GM19324 (cell line): Measurements from ENCODE around the gene EGFLAM.

ENCODE experiments used
- ATAC-seq: cut with Tn5 transposase; IDR thresholded peaks from one replicate; pipeline ENCODE4 v1.9.1; 2021; ENCODE audit warnings: mild to moderate bottlenecking, moderate library complexity; ENCODE audit not compliant: unreplicated experiment, low FRiP score

Gene EGFLAM

DNA sequence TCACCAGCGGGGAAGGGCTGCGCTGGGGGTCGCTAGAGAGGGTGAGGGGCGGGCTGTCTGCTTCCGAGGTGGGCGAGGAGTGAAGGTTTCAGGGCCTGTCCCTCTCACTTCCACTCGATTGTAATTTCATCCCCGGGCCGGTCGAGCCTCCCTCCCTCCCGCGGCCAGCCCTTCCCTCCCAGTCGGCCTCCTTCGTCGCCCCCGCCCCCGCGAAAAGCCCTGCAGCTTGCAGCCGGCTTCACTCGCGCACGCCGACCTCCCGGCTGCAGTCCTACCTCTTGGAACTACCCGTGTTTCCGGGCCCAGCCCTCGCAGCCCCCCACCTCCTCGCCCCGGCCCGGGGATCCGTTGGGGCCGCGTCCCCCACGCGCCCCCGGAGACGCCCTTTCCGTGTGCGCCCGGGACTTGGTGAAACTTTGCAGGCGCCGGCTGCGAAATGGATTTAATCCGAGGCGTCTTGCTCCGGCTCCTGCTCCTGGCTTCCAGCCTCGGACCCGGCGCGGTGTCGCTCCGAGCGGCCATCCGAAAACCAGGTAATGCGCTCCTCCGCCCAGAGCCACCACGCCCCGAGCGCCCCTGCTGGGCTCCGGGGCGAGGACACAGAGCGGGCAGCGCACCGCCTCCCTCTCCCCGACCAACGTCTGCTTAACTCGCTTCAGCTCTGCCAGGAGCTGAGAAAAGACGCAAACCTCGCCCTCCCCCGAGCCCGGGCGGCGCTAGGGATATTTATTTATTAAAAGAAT is at the start of gene EGFLAM:
EGFLAM (plus strand) TSS at position 241 of the 743 bp plus-strand sequence; CDS start at position 437, 196 bp downstream.
- ATAC-seq: no peak

DNA sequence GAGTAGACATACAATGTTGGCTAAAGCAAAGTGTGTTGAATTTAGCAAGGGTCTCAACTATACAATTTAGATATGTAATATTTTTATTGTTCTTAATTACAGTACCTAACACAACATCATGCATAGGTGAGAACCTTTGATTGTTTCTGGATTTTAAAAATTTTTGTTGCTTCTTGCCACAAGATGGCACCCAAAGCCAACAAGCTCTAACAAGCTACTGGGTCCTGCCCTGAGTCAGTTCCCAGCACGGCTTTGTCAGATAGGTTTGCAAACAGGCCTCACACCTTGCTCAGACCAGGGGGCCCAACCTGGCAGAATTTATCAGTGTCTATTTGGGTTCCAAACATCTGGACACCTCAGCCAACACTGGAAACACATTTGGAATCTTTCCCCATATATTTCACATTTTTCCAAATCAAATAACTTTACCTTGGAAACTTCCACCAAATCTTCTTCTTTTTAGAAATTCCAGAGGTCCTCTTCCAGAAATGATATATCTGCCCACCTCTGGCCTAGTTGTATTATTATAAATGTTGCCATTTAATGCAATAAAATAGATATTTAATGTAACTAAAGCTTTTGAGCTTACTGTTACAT is 49.5 kb upstream of the EGFLAM start:
- no peak for ATAC-seq

DNA sequence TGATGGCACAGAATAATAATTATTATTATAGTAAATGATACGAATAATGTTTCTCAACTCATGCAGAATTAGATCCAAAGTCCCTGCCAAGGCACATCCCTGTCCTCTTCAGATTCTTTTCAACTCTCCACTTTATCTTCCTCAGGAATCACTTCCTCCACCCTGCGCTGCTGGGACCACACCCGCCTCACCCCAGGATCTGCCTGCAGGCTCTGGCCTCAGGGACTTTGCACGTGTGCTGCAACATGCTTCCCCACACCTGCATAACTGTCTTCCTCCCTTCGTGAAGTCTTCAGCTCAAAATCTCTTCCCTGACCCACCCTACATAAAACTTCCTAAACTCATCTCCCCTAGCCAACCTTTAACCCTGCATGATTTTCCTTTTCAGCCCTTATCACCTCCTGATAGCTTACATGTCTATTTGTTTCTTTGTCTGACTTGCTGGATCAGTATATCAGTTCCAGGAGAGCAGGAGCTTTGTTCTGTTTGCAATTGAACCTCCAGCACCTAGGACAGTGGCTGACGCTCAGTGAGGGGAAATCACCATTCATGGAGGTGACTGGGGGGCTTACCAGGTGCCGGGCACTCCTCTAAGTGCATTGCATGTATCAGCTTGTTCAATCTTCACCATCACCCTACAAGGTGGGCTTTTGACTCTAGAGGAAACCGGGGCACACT is 47.5 kb upstream of the EGFLAM start:
- no peak for ATAC-seq

DNA sequence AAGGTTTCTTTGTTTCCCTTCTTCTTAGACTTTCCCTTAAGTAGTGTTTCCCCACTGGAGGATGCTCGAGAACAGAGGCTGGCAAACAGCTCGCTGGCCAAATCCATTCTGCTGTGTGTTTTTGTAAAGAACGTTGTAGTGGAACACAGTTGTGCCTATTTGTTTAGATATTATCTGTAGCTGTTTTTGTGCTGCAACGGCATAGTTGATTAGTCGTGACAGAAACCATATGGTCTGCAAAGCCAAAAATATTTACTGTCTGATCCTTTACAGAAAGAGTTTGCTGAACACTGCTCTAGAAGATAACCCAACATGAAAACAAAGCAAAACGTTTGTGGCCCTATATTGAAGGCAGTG is 47.0 kb upstream of the EGFLAM start:
- ATAC-seq: no peak

DNA sequence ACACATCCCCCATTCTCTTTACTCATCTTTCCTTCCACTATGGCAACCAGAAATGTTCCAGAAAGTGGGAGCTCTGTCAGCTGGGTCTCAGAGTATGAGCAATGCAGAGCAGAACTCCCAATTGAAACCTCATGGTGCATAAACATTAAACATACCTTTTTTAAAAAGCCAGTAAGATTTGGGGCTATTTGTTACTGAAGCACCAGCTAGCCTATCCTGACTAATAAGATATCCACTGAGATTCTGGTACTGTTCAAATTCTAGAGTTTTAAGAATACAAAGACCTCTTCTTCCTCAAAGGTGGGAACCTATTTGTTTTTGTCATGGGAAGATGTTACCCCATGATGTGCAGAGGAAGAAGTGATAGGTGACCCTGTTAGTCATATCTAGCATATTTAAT is 46.1 kb upstream of the EGFLAM start:
- ATAC-seq: no peak

DNA sequence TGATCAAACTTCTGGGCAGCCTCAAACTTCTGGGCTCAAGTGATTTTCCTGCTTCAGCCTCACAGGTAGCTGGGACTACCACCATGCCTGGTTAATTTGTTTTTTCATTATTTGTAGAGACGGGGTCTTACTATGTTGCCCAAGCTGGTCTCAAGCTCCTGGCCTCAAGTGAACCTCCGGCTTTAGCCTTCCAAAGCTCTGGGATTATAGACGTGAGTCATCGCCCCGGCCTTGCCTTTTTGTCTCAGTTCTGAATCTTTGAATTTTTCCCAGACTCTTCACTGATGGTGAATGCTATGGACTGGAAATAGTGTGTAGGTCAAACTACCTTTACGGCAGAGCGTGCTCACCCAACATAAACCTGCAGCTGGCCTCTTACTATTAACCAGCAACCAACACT is 32.3 kb upstream of the EGFLAM start:
- ATAC-seq: no peak

DNA sequence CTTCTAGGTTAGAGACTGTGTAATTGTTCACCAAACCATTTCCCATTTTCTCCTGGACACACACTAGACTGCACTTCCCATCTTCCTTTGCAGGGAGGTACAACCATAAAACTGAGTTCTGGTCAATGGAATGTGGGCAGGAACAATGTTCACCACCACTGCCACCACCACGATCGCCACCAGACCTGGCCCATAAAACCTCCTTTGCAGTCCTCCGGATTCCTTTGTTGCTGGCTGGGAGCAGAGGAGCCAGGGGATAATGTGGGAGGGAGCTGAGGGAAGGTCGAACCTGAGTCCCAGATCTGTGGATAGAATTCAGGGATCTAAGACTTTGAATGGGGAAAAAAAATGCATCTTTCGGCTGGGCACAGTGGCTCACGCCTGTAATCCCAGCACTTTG is 29.4 kb upstream of the EGFLAM start:
- ATAC-seq: no peak

DNA sequence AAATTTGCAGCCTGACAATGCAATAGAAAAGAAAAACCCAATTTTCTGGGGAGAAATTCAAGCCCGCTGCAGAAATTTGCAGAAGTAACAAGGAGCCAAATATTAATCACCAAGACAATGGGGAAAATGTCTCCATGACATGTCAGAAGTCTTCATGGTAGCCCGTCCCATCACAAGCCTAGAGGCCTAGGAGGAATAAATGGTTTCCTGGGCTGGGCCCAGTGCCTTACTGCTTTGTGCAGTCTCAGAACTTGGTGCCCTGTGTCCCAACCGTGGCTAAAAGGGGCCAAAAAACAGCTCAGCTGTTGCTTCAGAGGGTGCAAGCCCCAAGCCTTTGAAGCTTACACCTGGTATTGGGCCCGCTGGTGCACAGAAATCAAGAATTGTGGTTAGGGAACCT is 23.6 kb upstream of the EGFLAM start:
- no peak for ATAC-seq

DNA sequence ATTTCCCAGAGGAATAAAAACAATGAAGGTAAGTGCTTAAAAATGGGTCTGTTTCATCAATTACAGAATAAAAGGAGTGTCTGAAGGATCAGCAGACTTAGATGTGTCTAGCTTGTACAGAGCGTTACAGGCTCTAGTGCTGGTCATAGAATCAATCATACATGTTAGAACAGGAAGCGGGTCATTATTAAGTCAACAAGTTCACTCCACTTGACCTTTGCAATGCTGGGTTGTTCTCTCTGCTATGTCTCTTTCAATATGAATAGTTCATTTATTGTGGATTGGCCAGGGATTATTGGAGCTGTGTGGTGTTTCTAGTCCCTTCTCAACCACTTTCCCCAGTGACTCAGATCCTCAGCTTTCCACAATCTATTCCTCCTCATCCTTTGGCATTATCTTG is 20.7 kb upstream of the EGFLAM start:
- ATAC-seq: no peak

DNA sequence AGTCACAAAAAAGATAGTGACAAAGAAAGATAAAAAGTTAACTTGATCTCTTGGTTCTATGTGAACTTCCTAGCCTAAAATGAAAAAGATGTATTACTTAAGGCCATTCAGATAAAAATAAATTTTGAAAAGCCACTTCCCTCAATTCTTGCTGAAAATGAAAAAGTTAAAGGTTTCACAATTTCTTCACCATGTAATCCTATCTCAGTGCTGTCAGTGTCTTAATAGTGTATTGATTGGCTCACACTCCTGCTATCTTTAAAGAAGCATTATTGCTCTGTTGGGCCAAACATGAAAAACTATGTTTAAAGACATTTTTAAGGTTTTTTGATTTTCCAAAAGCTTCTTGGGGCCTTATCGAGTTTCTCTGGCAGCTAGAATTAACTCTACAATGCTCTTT is 18.1 kb upstream of the EGFLAM start:
- no peak for ATAC-seq

DNA sequence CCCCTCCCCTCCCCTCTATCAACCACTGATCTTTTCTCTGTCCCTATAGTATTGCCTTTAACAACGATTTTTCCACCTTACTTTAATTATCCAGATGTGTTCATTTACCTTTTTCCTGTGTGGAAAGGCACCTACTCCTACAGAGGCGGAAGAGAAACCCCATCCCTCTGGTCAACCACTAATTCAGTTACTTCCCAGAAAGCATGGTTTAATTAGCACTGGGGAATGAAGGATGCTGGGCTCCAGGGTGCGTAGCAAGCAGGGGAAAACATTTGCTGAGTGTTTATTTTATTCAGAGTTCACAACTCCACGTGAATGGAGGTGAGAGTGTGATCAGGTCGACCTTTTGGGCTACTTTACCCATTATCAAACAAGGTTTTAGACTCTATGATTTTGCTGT is 16.7 kb upstream of the EGFLAM start:
- ATAC-seq: no peak

DNA sequence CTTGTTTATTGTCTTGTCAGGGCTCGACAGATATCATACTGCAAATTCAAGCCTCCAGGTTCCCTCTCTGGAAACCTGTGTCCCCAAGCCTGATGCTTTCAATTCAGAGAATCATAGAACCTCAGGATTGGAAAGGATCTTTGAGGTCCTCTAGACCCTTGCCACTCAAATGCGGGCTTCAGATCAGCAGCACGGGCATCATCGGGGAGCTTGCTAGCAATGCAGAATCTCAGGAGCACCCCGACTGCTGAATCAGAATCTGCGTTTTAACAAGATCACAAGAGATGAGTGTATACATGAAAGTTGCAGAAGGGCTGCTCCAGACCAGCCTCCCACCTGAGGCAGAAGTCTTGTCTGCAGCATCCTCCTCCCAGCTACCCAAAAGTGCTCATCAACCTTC is 13.1 kb upstream of the EGFLAM start:
- ATAC-seq: no peak

DNA sequence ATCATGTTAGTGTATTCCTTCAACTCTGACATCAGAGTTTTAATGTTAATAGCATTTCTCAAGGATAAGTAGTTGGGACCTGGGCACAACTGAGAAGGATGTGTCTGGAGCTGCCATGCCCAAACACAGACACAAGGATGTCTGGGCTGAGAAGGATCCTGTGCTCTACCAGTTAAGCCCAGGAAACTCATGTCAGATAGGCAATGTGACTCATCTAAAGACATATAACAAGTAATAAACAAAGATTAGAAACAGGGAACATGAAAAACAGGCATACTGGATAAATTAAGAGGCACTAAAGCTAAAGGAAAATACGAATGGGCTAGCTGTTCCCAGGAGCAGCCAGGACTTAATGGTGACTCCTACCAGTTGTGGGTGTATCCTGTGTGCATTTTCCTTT is 9.1 kb upstream of the EGFLAM start:
- no peak for ATAC-seq

DNA sequence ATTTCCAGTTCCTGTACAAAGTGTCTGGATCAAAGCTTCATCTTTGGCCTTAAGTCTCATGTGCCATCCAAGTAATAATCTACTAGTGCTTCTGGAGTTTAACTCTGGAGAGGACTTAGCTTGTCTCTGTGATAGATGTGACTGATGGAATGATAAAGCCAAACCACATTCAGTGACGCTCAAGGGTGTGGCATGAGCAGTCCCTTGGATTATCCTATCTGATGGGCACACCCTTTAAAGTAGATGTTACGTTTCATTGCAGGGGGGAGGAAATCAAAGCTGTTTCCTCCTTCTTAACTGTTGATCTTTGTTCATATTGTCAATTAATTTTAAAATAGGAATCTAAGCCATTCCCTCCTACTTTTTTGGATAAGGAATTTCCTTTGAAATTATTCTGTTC is 8.5 kb upstream of the EGFLAM start:
- no peak for ATAC-seq

DNA sequence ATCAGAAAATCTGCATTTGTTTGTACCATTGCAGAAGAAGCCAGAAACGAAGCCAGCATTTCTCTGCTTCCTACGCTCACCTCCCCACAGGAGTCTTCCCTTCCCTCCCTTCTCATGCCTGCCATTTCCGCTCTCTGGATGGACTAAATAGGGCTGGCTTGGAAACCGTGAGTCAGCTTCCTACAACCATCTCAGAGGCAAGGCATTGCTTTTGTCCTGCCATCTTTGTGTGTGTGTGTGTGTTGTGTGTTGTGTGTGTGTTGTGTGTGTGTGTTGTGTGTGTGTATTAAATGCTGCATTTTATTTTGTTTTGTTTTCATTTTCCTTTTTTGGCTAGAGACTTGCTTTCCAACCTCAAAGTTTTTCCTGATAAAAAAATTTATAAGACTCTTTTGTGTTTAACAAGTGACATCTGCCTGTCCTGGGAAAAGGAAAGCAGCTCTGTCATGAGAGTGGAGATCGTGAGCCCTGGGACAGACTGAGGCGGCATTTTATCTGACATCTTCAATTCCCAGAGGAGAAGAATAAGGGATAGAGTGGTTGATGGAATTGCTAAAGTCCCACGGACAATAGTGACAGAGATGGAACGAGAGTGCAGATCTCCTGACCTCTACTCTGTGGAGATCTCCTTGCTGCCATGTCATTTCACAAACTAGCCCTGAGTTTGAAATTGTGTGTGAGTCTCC is 7.5 kb upstream of the EGFLAM start:
- no peak for ATAC-seq

DNA sequence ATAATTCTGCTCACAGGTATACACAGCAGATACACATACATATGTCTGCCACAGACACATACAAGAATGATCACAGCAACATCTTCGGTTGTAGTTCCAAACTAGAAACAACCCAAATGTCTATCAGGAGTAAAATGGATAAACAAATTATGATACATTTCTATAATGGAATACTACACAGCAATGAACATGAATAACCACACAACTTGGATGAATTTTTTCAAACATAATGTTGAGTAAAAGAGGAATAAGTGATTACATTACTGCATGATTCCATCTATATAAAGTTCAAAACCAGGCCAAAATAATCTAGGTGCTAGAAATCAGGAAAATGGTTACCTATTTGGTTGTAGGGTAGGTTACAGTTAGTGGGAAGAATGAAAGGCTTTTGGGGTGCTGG is 4.6 kb upstream of the EGFLAM start:
- ATAC-seq: no peak

DNA sequence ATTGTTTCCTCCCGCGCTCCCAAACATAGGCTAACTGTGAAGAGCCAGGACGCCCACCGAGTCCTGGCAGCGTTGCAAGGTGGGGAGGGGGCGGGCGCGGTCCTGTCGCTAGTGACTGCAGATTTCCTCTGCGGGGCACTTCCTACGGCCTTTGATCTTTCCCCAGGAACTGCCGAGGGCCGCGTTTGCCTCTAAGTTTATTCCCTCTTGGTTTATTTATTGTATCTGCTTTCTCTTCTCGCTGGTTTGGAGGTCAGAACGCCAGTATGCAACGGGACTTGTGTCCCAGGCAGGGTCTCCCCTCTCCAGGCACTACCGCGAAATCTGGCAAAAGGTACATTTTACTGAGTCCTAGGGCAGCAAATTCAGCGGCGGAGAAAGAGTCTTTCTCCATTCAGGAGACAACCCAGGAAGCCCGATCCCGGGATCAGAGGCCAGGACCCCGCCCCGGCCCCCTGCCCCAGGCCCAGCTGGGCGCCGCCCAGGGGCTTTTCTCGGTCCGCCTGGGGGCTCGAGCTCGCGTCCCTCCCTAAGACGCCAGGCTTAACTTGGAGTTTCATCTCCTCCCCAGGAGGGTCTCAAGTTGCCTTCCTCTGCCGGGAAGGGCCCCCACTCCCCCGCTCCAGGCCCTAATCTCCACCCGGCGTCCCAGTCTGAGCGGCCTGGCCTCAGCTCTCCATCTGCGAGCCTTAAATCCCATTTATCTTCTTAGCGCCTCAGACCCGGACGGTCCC is 884 bp upstream of the EGFLAM start:
- ATAC-seq: no peak

DNA sequence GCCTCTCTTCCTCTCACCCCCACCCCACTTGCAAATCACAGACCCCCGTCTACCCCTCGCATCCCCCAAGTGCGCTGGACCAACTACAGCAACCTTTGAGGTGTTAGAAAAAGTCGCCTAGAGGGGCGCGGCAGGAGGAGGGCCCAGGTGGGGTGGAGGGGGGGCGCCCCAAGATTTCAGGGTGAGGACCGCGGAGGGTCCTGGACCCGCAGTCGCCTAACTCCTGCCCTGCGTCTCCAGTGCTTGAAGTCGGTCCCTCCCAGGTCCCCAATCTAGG is 379 bp upstream of the EGFLAM start:
- no peak for ATAC-seq

DNA sequence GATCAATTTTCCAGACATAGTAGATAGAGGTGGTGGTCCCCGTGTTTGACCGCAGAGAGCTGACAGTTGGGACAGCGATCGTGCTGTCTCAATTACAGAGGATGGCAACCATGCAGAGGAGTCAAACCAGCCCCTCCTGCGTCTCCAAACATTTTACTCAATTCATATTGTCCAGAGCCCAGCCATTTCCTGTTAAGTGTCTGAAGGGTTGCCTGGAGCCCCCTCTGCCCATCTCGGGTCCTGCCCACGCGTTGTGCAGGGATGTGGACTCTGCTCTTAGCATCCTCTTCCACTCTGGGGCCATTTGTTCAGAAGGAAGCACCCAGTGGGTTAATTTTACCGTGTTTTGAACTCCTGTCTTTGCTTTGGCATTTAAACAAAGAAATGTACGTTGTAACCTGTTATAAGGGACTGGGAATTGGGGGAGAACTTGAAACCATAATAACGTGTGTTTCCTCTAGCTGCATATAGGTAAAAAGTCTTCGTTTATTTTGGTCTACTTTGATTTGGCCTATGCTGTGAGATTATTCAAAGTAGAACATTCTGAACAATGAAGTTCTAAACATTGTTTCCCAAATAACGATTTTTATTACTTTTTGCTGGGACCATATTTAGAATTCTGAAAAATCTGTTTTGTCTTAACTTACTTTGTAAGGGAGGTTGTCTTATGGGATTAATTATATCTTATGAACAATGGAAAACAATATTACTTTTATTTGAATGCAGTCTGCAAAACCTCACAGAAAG is 876 bp downstream of the EGFLAM start:
- ATAC-seq: no peak

DNA sequence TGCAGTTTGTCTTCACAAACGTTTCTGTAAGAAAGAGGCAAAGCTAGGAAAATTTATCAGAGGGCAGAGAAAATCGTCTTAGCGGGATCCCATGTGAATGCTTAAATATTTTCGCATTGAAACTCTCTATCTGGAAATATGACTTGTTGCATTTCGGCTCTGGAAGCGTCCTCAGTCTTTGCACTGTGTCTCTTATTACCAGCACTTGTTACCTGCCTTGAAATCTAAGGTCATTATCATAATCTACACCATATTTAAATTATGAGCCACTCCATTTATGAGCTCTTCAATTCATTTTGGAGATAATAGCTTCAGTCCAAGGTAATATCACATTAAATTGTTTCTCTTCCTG is 1.4 kb downstream of the EGFLAM start:
- ATAC-seq: no peak
